BLaER1 (cell line): ENCODE results near the gene OTOF.

ENCODE experiments used
- H3K27ac ChIP-seq: shearing (Covaris generic); formaldehyde crosslinking; 2 replicates; pipeline ENCODE4 v1.8.1; 2022
- H3K27me3 ChIP-seq: shearing (Covaris generic); formaldehyde crosslinking; 2 replicates; pipeline ENCODE4 v1.8.1; 2022
- H3K36me3 ChIP-seq: shearing (Covaris generic); formaldehyde crosslinking; 2 replicates; pipeline ENCODE4 v1.8.1; 2022
- H3K4me1 ChIP-seq: shearing (Covaris generic); formaldehyde crosslinking; 2 replicates; pipeline ENCODE4 v1.8.1; 2022
- H3K4me2 ChIP-seq: shearing (Covaris generic); formaldehyde crosslinking; 2 replicates; pipeline ENCODE4 v1.8.1; 2022
- H3K4me3 ChIP-seq: shearing (Covaris generic); formaldehyde crosslinking; 2 replicates; pipeline ENCODE4 v1.8.1; 2022
- H3K9ac ChIP-seq: shearing (Covaris generic); formaldehyde crosslinking; 2 replicates; pipeline ENCODE4 v1.8.1; 2022
- H3K9me3 ChIP-seq: shearing (Covaris generic); formaldehyde crosslinking; 2 replicates; pipeline ENCODE4 v1.8.1; 2022
- H4K20me1 ChIP-seq: shearing (Covaris generic); formaldehyde crosslinking; 2 replicates; pipeline ENCODE4 v1.8.1; 2022
- Cebpa-rat ChIP-seq: shearing (Covaris generic); IDR thresholded peaks from 2 replicates; pipeline ENCODE4 v1.8.1; 2022

Gene OTOF

GRCh38 chr2:26466662-26467310 is 11.1 kb downstream of the OTOF start:
- no peak overlapping the region for H3K4me3 ChIP-seq
- peaks cover 12% of the 10 kb centered on the region for H3K4me1 ChIP-seq
- H3K9me3 ChIP-seq = no peaks in the 10 kb centered on the region
- no peak overlapping the region for H3K4me2 ChIP-seq
- no peaks in the 10 kb centered on the region for H4K20me1 ChIP-seq
- no peaks in the 10 kb centered on the region for H3K27me3 ChIP-seq
- H3K36me3 ChIP-seq = no peaks in the 10 kb centered on the region
- H3K9ac ChIP-seq = no peak overlapping the region
- TF ChIP-seq Cebpa-rat = no peak
- no peak overlapping the region for H3K27ac ChIP-seq

DNA sequence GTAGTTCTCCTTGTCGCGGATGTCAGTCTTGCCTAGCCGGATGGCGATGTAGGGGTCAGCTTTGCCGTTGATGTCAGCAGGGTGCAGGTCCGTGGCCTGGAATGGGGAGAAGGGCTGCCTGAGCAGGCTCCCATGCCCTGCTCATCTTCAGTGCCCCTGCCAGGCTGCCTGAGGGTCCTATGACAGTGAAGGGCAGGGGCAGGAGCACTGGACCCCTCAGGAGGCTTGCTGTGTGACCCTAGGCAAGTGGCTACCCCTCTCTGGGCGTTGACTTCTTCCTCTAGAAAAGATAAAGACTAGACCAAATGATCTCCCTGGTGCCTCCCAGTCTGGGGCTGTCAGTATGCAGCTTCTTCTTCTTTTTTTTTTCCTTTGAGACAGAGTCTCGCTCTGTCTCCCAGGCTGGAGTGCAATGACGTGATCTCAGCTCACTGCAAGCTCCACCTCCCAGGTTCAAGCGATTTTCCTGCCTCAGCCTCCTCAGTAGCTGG is 11.9 kb downstream of the OTOF start:
- Histone ChIP-seq H3K4me3 (no peak overlapping the region), H3K27ac (no peak overlapping the region), H3K9me3 (no peaks in the 10 kb centered on the region), H3K4me1 (peaks cover 12% of the 10 kb centered on the region), H3K36me3 (no peaks in the 10 kb centered on the region), H3K9ac (no peak overlapping the region), H3K4me2 (no peak overlapping the region), H3K27me3 (no peaks in the 10 kb centered on the region), H4K20me1 (no peaks in the 10 kb centered on the region)
- no peak for TF ChIP-seq Cebpa-rat

DNA sequence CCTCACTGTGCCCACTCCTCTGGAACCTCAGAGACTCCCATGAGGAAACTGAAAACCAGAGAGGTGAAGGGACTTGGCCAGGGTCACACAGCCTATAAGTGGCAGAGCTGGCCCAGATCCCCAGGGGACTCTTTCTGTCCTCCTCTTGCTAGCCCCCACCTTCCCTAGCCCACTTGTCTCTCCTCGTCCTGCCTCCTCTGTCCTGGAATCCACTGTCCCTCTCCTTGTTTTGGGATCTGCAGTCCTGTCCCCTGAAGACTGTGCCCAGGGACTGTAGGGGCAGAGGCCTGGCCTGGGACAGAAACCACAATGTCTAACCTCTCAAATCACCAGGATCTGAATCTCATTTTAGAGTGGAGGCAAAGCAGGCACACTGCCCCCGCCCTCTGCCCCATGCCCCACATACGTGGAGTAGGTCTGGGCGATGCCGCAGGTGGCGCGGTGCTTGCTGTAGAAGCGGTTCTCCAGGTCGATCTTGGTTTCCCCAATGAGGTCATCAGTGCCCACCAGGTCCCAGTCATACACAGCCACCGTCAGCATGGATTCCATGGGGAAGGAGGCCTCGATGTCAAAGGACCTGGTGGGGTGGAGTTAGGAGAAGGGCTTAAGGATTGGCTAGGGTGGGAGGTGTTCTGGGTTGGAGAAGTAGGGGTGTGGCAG is 12.5 kb downstream of the OTOF start:
- Histone ChIP-seq H4K20me1 (no peaks in the 10 kb centered on the region), H3K36me3 (no peaks in the 10 kb centered on the region), H3K27me3 (no peaks in the 10 kb centered on the region), H3K4me2 (peak overlapping the region; percentile 59), H3K4me1 (peaks cover 12% of the 10 kb centered on the region), H3K4me3 (no peak overlapping the region), H3K27ac (no peak overlapping the region), H3K9ac (no peak overlapping the region), H3K9me3 (no peaks in the 10 kb centered on the region)
- TF ChIP-seq Cebpa-rat = no peak

GRCh38 chr2:26464390-26465265 is 13.3 kb downstream of the OTOF start:
- Histone ChIP-seq H3K4me1 (peaks cover 12% of the 10 kb centered on the region), H3K9ac (0 out of 2 replicates have a peak overlapping the region, but pooled peaks have one; percentile 15), H4K20me1 (no peaks in the 10 kb centered on the region), H3K4me2 (peak overlapping the region; percentile 59), H3K27ac (no peak overlapping the region), H3K9me3 (no peaks in the 10 kb centered on the region), H3K4me3 (no peak overlapping the region), H3K36me3 (no peaks in the 10 kb centered on the region), H3K27me3 (no peaks in the 10 kb centered on the region)
- no peak for TF ChIP-seq Cebpa-rat

DNA sequence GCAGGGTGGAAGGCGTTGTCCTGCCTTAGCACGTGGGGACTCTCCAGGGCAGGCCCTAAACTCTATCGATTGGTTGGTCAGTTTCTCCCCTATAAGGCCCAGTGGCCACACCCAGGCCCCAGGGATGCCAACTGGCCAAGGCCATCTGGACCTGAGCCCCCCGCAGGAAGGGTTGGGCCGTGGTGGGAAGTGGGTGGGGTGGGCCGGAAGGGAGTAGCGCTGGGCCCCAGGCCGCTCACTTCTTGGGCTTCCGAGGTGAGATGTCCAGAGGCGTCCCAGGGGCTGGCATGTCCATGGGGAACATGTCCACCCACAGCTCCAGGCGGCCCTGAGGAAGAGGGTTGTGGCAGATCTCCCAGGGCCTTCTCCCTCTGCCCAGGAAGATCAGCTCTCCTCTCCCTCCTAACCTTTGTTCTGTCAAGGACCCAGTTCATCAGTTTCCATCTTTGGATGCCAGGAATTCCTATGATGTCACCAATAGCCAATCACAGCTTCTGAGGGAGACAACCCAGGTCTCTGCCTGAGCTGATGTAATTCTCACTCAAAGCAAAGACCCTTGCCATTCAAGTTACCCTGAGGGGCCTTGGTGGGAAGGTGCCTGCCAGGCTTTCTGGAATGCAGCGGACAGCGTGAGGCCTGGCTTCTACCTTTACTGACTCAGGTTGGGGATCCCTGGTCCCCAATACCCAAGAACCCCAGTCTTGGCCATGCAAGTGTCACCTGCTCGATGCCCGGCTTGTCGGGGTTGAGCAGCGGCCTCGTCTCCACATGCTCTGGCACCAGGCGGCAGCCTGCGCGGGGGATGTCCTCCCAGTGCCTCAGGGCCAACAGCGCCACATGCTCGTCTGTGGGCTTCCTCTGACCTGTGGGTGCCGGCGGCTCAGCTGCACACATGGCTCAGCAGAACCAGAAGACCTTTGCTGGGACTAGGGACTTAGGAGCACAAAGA is 14.4 kb downstream of the OTOF start:
- no peak overlapping the region for H3K27ac ChIP-seq
- H3K36me3 ChIP-seq = no peaks in the 10 kb centered on the region
- no peak overlapping the region for H3K4me2 ChIP-seq
- no peak overlapping the region for H3K9ac ChIP-seq
- peaks cover 12% of the 10 kb centered on the region for H3K4me1 ChIP-seq
- no peaks in the 10 kb centered on the region for H4K20me1 ChIP-seq
- TF ChIP-seq Cebpa-rat = no peak
- H3K27me3 ChIP-seq = no peaks in the 10 kb centered on the region
- H3K9me3 ChIP-seq = no peaks in the 10 kb centered on the region
- no peak overlapping the region for H3K4me3 ChIP-seq

DNA sequence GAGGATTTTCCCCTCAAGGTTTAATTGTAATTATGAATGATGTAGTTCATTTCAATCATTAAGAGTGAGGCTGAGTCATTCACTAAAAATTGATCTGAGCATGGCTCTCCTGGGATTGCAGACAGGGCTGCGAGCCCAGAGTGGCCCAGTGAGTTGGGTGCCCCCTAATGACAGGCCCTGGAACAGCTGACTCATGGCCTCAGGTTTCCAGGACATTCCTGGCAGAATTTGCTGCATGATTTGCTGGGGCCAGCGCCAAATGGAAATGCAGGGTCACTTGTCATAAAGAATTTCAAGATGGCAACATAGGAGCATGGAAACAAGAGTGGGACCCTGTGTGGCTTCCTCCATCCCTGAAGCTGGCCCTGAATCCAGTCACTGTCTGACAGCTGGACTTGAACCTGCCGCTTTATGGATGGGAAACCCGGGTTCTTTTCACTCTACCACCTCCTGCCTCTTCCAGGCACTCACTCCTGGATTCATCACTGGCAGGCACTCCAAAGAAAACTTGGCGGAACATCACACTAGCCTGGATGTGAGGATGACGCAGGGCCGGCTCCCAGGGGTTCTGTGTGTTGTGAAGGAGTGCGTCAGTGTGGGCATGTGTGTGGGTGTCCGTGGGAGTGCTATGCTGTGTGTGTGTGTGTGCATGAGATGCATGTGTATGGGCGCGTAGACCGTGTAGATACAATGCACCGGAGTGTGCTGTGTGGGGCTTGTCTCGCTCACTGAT is 15.2 kb downstream of the OTOF start:
- Histone ChIP-seq H3K27ac (no peak overlapping the region), H3K4me2 (no peak overlapping the region), H3K9ac (no peak overlapping the region)

GRCh38 chr2:26462100-26462499 is 15.8 kb downstream of the OTOF start:
- H3K4me1 ChIP-seq = peaks cover 12% of the 10 kb centered on the region
- TF ChIP-seq Cebpa-rat = no peak
- no peaks in the 10 kb centered on the region for H3K27me3 ChIP-seq
- no peak overlapping the region for H3K4me3 ChIP-seq
- H3K9me3 ChIP-seq = no peaks in the 10 kb centered on the region
- H3K36me3 ChIP-seq = no peaks in the 10 kb centered on the region
- H4K20me1 ChIP-seq = no peaks in the 10 kb centered on the region
- H3K4me2 ChIP-seq = no peak overlapping the region
- no peak overlapping the region for H3K9ac ChIP-seq
- H3K27ac ChIP-seq = no peak overlapping the region

More for the DNA sequence above, 15.2 kb downstream of the OTOF start:
- H3K27me3 ChIP-seq = no peaks in the 10 kb centered on the region
- H3K4me1 ChIP-seq = peaks cover 12% of the 10 kb centered on the region
- no peaks in the 10 kb centered on the region for H4K20me1 ChIP-seq
- no peaks in the 10 kb centered on the region for H3K36me3 ChIP-seq
- H3K4me3 ChIP-seq = no peak overlapping the region
- TF ChIP-seq Cebpa-rat = no peak
- H3K9me3 ChIP-seq = no peaks in the 10 kb centered on the region

GRCh38 chr2:26461601-26462023 is 16.3 kb downstream of the OTOF start:
- Histone ChIP-seq H3K4me3 (no peak overlapping the region), H4K20me1 (no peaks in the 10 kb centered on the region), H3K27ac (no peak overlapping the region), H3K27me3 (no peaks in the 10 kb centered on the region), H3K9ac (no peak overlapping the region), H3K9me3 (no peaks in the 10 kb centered on the region), H3K36me3 (no peaks in the 10 kb centered on the region), H3K4me1 (peaks cover 14% of the 10 kb centered on the region), H3K4me2 (no peak overlapping the region)
- TF ChIP-seq Cebpa-rat = no peak

- Histone ChIP-seq H3K27ac (no peak overlapping the region), H3K9ac (no peak overlapping the region), H3K9me3 (no peaks in the 10 kb centered on the region), H3K4me3 (no peak overlapping the region), H4K20me1 (no peaks in the 10 kb centered on the region), H3K36me3 (no peaks in the 10 kb centered on the region), H3K4me2 (no peak overlapping the region), H3K27me3 (no peaks in the 10 kb centered on the region), H3K4me1 (peaks cover 24% of the 10 kb centered on the region)
- TF ChIP-seq Cebpa-rat = no peak
Measured at GRCh38 chr2:26460613-26461031, 17.3 kb downstream of the OTOF start.
